OCI-LY3 (cell line): ENCODE measurements around the gene PEX16.

Experiments used
- H2AFZ ChIP-seq: fragments of 200-600, 300-600 bp; shearing (Covaris generic); 2 replicates; pipeline ENCODE4 v1.6.0; 2014; ENCODE audit warnings: antibody characterized with exemption, low read depth, low read length
- H3K27ac ChIP-seq: fragments of 200-600, 300-600 bp; sonication (generic); 2 replicates; pipeline ENCODE4 v1.5.1; 2014; ENCODE audit warnings: mild to moderate bottlenecking, low read length, moderate library complexity, mixed read lengths
- H3K27me3 ChIP-seq: fragments of 200-600, 300-600 bp; sonication (generic); 2 replicates; pipeline ENCODE4 v1.6.1; 2014; ENCODE audit warnings: low read depth, low read length, mixed read lengths
- H3K36me3 ChIP-seq: fragments of 200-600, 300-600 bp; sonication (generic); replicated peaks from 2 replicates; pipeline ENCODE3; 2014; ENCODE audit warnings: low read depth, low read length, mixed read lengths
- H3K4me1 ChIP-seq: fragments of 300-600, 200-600 bp; sonication (generic); 2 replicates; pipeline ENCODE4 v1.6.1; 2014; ENCODE audit warnings: low read length, mixed read lengths
- H3K4me2 ChIP-seq: fragments of 200-600, 300-600 bp; sonication (generic); 2 replicates; pipeline ENCODE4 v1.6.1; 2014; ENCODE audit warnings: low read length, mixed read lengths
- H3K4me3 ChIP-seq: fragments of 300-600, 200-600 bp; sonication (generic); 2 replicates; pipeline ENCODE4 v1.5.1; 2014; ENCODE audit warnings: antibody characterized with exemption, mild to moderate bottlenecking, low read length, moderate library complexity
- H3K79me2 ChIP-seq: fragments of 300-600, 200-600 bp; shearing (Covaris generic); 2 replicates; pipeline ENCODE4 v1.6.1; 2014; ENCODE audit warnings: mild to moderate bottlenecking, low read length, mixed read lengths
- H3K9ac ChIP-seq: fragments of 300-600, 200-600 bp; shearing (Covaris generic); 2 replicates; pipeline ENCODE4 v1.6.0; 2014; ENCODE audit warnings: mild to moderate bottlenecking, low read length, moderate library complexity
- H3K9me3 ChIP-seq: fragments of 200-600, 300-600 bp; shearing (Covaris generic); 2 replicates; pipeline ENCODE4 v1.6.1; 2014; ENCODE audit warnings: low read length, mixed read lengths; ENCODE audit not compliant: insufficient read depth
- H4K20me1 ChIP-seq: fragments of 200-600, 300-600 bp; sonication (generic); 2 replicates; pipeline ENCODE4 v1.6.1; 2016; ENCODE audit warnings: low read length, mixed read lengths; ENCODE audit not compliant: insufficient read depth
- CTCF ChIP-seq: fragments of 200-600, 300-600 bp; sonication (generic); IDR thresholded peaks from 2 replicates; pipeline ENCODE4 v1.5.1; 2014; ENCODE audit warnings: antibody characterized with exemption, low read length, low read depth
- EZH2phosphoT487 ChIP-seq: fragments of 200-600 bp; shearing (Covaris generic); IDR thresholded peaks from 2 replicates; pipeline ENCODE4 v1.6.1; 2018; ENCODE audit warnings: antibody characterized with exemption, mixed run types, low read depth

Gene PEX16

GRCh38 chr11:45899448-45900174 is 18.1 kb downstream of the PEX16 start:
- no peaks in the 10 kb centered on the region for H3K27me3 ChIP-seq
- no peak overlapping the region for H3K4me2 ChIP-seq
- no peak overlapping the region for H3K4me3 ChIP-seq
- H3K36me3 ChIP-seq = no peaks in the 10 kb centered on the region
- H3K9ac ChIP-seq = no peak overlapping the region
- no peaks in the 10 kb centered on the region for H3K79me2 ChIP-seq
- no peaks in the 10 kb centered on the region for H4K20me1 ChIP-seq
- H3K4me1 ChIP-seq = no peaks in the 10 kb centered on the region
- no peak overlapping the region for H3K27ac ChIP-seq
- no peak for TF ChIP-seq CTCF
- no peak for TF ChIP-seq EZH2phosphoT487
- no peak overlapping the region for H2AFZ ChIP-seq
- no peaks in the 10 kb centered on the region for H3K9me3 ChIP-seq

GRCh38 chr11:45899086-45899447 is 18.6 kb downstream of the PEX16 start:
- H3K4me2 ChIP-seq = no peak overlapping the region

GRCh38 chr11:45897556-45897955 is 20.1 kb downstream of the PEX16 start:
- TF ChIP-seq EZH2phosphoT487 (no peak), CTCF (no peak)
- H4K20me1 ChIP-seq = no peaks in the 10 kb centered on the region
- no peaks in the 10 kb centered on the region for H3K79me2 ChIP-seq
- no peak overlapping the region for H3K4me2 ChIP-seq
- no peak overlapping the region for H2AFZ ChIP-seq
- no peak overlapping the region for H3K27ac ChIP-seq
- H3K9ac ChIP-seq = no peak overlapping the region
- no peaks in the 10 kb centered on the region for H3K4me1 ChIP-seq
- no peaks in the 10 kb centered on the region for H3K9me3 ChIP-seq
- H3K27me3 ChIP-seq = no peaks in the 10 kb centered on the region
- H3K4me3 ChIP-seq = no peak overlapping the region
- H3K36me3 ChIP-seq = no peaks in the 10 kb centered on the region

More at GRCh38 chr11:45899086-45899447, 18.6 kb downstream of the PEX16 start:
- H4K20me1 ChIP-seq = no peaks in the 10 kb centered on the region
- H3K27ac ChIP-seq = no peak overlapping the region
- no peak overlapping the region for H3K9ac ChIP-seq
- no peaks in the 10 kb centered on the region for H3K9me3 ChIP-seq
- H3K79me2 ChIP-seq = no peaks in the 10 kb centered on the region
- H3K4me3 ChIP-seq = no peak overlapping the region
- H3K36me3 ChIP-seq = no peaks in the 10 kb centered on the region
- TF ChIP-seq CTCF = no peak
- no peak for TF ChIP-seq EZH2phosphoT487
- H2AFZ ChIP-seq = no peak overlapping the region
- no peaks in the 10 kb centered on the region for H3K27me3 ChIP-seq
- H3K4me1 ChIP-seq = no peaks in the 10 kb centered on the region

- H3K4me1 ChIP-seq = no peaks in the 10 kb centered on the region
- no peaks in the 10 kb centered on the region for H3K9me3 ChIP-seq
- H3K4me3 ChIP-seq = no peak overlapping the region
- no peak for TF ChIP-seq CTCF
- TF ChIP-seq EZH2phosphoT487 = no peak
- H3K27me3 ChIP-seq = no peaks in the 10 kb centered on the region
- H2AFZ ChIP-seq = no peak overlapping the region
- no peaks in the 10 kb centered on the region for H4K20me1 ChIP-seq
- no peak overlapping the region for H3K27ac ChIP-seq
- no peak overlapping the region for H3K9ac ChIP-seq
- H3K79me2 ChIP-seq = no peaks in the 10 kb centered on the region
- H3K36me3 ChIP-seq = no peaks in the 10 kb centered on the region
- H3K4me2 ChIP-seq = no peak overlapping the region
These were observed 21.2 kb downstream of the PEX16 start for GRCh38 chr11:45896422-45896984.
